Measurements from ENCODE around the gene PANX3.

Gene PANX3

GRCh38 chr11:124656774-124657630, 45.8 kb downstream of the PANX3 start:
- no peak for DNase-seq (ENCODE audit: low read depth, low spot score)

- no peak for DNase-seq (ENCODE audit: low read depth, low spot score)
Observed at GRCh38 chr11:124657904-124658303, 46.7 kb downstream of the PANX3 start.

DNA sequence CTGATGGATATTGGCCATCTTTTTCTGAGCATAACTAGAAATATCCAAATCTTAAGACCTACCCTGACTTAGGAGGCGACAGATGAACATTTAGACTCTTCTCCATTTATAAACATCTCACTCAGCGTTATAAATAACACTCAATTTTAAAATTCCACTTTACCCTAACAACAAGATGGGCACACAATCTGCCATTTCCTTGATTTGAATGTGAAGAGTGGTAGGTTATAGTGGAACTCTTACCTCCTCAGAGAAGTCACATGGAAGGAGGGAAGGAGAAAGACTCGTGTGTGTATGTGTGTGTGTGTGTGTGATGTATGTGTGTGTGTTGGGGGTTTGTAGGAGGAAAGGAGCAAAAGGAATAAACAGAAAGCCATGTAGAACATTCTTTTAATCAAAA, 47.3 kb downstream of the PANX3 start:
- no peak for DNase-seq (ENCODE audit: low read depth, low spot score)

DNA sequence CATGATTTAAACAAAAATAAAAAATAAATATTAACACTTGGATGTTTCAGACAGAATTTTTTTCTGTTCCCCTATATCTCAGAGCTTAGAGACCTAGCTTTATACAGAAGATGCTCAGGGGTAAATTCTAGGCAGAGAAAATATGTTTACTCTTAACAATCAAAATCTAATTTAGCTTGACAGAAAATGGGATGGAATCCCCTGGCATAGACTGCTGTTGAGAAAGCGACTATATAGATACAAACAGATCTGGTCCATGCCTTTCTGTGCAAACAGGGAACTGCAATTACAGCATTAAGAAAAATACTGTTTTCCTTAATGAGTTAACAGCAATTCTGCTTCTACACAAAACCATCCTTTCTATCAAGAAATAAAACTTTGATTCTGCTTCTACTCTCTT, 47.8 kb downstream of the PANX3 start:
- DNase-seq (ENCODE audit: low read depth, low spot score): no peak

DNA sequence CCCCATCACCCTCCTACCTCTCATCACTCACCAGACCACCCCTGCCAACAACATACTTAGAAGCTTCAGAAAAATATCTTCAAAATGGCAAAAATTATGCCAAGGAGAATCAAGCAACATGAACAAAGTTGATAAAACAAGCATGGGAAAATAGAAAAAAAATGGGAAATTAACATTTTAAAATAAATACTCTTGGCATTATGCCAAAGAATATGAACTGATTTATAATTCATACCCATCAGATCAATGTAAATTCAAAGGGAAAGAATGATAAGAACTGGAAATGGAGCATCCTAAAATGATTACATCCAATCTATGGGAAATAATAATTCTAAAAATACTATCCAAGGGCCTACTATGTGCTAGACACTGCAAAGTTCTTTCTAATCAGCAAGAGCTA, 50.3 kb downstream of the PANX3 start:
- DNase-seq (ENCODE audit: low read depth, low spot score): no peak

DNA sequence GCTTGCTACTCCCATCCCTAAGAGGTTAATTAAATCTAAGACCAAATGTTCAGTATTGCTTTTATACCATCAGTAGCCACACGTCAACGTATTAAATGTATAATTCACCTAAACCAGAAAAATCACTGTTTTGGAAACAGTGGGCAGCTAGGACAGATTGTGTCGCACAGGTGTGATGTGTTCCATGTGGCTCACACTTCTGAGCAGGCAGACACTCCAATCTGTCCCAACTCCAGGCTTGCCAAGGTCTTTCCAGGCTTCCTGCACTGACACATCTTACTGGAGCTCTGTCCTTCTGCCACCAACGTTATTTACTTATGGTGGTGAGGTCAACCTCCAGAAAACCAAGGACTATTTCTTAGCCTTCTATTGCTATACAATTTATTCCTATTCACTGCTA, 50.9 kb downstream of the PANX3 start:
- no peak for DNase-seq (ENCODE audit: low read depth, low spot score)

DNA sequence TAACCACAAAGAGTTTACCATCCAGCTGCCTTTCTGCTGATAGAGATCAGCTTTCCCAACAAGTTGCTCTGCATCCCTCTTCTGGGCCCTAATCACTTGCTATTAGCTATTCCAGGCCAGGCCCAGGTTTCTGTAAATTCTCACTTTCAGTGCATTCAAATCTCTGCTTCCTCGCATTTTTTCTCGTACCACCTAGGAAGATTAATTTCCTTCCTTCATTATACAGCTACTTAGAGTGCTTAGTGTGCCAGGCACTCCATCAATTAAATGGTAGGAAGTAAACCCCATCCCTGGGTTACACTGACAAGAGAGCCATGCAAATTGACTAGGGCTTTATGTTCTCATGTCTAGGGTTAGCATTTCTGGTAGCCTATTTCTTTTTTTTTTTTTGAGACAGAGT, 52.6 kb downstream of the PANX3 start:
- no peak for DNase-seq (ENCODE audit: low read depth, low spot score)

DNA sequence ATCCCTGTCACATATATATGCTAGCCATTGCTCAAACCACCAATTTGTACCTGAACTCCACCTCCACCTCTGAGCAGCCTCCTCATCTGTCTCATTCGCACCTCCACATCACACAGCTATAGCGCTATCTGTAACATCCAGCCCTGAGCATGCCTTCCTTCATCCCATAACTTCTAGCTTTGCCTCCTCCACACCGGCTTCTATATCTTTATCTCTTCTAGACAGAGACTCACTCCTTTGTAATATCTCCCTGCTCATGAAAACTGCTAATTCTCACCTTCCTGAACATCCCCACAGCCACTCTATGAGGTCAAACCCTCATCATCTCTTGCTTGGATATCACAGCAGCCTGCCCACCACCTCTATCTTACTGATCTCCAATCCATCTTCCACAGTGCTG, 56.4 kb downstream of the PANX3 start:
- no peak for DNase-seq (ENCODE audit: low read depth, low spot score)

GRCh38 chr11:124669193-124669592, 58.0 kb downstream of the PANX3 start:
- no peak for DNase-seq (ENCODE audit: low read depth, low spot score)

All from iPS DF 19.7 (cell line).